Panc1 (cell line): ENCODE measurements around the gene INPP5A. TPM values are rescaled to one million over a fixed set of nuclear protein-coding genes. Genes with fewer than 3 reads are reported as not detected.

Experiments
- ATAC-seq: fragments of 200-7000 bp; cut with Tn5 transposase; 2 replicates; pipeline ENCODE4 v1.9.1; 2020; ENCODE audit warnings: mild to moderate bottlenecking, moderate library complexity
- BruUV-seq: library from RNA; stranded (reverse); fragments of 400-500 nt; replicated peaks from 2 replicates; lab custom pipeline; 2021; lab: Mats Ljungman, UMichigan
- CTCF ChIA-PET: fragments of 300-600 bp; sonication (Branson Sonifier 250); formaldehyde crosslinking; loops from one replicate; lab custom pipeline; 2022; ENCODE audit warnings: antibody characterized with exemption; lab: Charles Lee
- POLR2A ChIA-PET: fragments of 300-600 bp; sonication (Branson Sonifier 250); formaldehyde crosslinking; loops from one replicate; lab custom pipeline; 2022; ENCODE audit warnings: antibody characterized with exemption; lab: Charles Lee
- DNase-seq: peaks from one replicate; pipeline ENCODE4 v3.0.0-alpha.2; 2010; ENCODE audit warnings: low read depth, low spot score
- H3K27ac ChIP-seq: 2 replicates; pipeline ENCODE4 v1.5.1; 2011; ENCODE audit warnings: mild to moderate bottlenecking, low read length, inconsistent platforms
- H3K27me3 ChIP-seq: fragments of 200-500 bp; sonication (Bioruptor generic); 2 replicates; pipeline ENCODE4 v1.6.0; 2014; ENCODE audit warnings: low read length, inconsistent platforms; ENCODE audit not compliant: control insufficient read depth, insufficient read depth
- H3K36me3 ChIP-seq: fragments of 200-500 bp; sonication (Bioruptor generic); 2 replicates; pipeline ENCODE4 v1.5.1; 2014; ENCODE audit warnings: inconsistent platforms, mild to moderate bottlenecking, low read length, moderate library complexity; ENCODE audit not compliant: control insufficient read depth, insufficient read depth
- H3K4me1 ChIP-seq: 2 replicates; pipeline ENCODE4 v1.5.1; 2011; ENCODE audit warnings: inconsistent platforms, mild to moderate bottlenecking, low read length, moderate library complexity; ENCODE audit not compliant: control insufficient read depth, insufficient read depth
- H3K4me3 ChIP-seq, 2 experiments: 2 replicates each; pipeline ENCODE4 v1.5.1; 2011 to 2012; ENCODE audit warnings: low read depth in 2 of 2, low read length in 2 of 2, mild to moderate bottlenecking in 2 of 2, inconsistent platforms in 1 of 2, moderate library complexity in 1 of 2
- H3K9me3 ChIP-seq: fragments of 200-500 bp; sonication (Bioruptor generic); 2 replicates; pipeline ENCODE4 v1.5.1; 2014; ENCODE audit warnings: low read depth, mild to moderate bottlenecking, inconsistent platforms, low read length, moderate library complexity; ENCODE audit not compliant: control insufficient read depth, insufficient read depth
- POLR2AphosphoS5 ChIP-seq: IDR thresholded peaks from 2 replicates; pipeline ENCODE4 v1.6.1; 2012; ENCODE audit warnings: mild to moderate bottlenecking, low read depth, low read length, moderate library complexity
- REST ChIP-seq, 2 experiments: IDR thresholded peaks; 2 replicates each; pipeline ENCODE4 v1.6.1; 2011 to 2012; ENCODE audit warnings: low read depth in 2 of 2, control low read depth in 1 of 2, low read length in 1 of 2, mild to moderate bottlenecking in 1 of 2, moderate library complexity in 1 of 2; ENCODE audit not compliant: insufficient read depth in 1 of 2
- SIN3A ChIP-seq: IDR thresholded peaks from 2 replicates; pipeline ENCODE4 v1.6.1; 2012; ENCODE audit warnings: low read depth, mild to moderate bottlenecking, low read length, moderate library complexity, borderline replicate concordance; ENCODE audit not compliant: insufficient read depth
- TCF7L2 ChIP-seq: IDR thresholded peaks from 2 replicates; pipeline ENCODE4 v1.6.1; 2011; ENCODE audit warnings: mild to moderate bottlenecking, low read depth, low read length, inconsistent platforms
- in situ Hi-C: cut with HindIII; loops from 2 replicates; pipeline ENCODE4 v1.10.0; 2016; ENCODE audit warnings: low sequenced_read_pairs, low pct_unique_long_range_greater_than_20kb
- intact Hi-C: fragments of 100-400 bp; cut with micrococcal nuclease; formaldehyde crosslinking; loops from one replicate; pipeline ENCODE4 v1.10.0; 2022; ENCODE audit not compliant: unreplicated experiment
- total RNA-seq: library from RNA; stranded (reverse); gene quantifications from one replicate; pipeline ENCODE4 v1.2.1, GENCODE V29; 2021; ENCODE audit not compliant: unreplicated experiment
- TF ChIP-seq, protein P1 (sequence below): fragments of 450-650 bp; IDR thresholded peaks from 2 replicates; pipeline ENCODE4 v1.5.1; 2017; ENCODE audit warnings: mild to moderate bottlenecking

Gene INPP5A
- total RNA-seq, 1 experiment from 2014 or later, result 60.0 TPM

DNA sequence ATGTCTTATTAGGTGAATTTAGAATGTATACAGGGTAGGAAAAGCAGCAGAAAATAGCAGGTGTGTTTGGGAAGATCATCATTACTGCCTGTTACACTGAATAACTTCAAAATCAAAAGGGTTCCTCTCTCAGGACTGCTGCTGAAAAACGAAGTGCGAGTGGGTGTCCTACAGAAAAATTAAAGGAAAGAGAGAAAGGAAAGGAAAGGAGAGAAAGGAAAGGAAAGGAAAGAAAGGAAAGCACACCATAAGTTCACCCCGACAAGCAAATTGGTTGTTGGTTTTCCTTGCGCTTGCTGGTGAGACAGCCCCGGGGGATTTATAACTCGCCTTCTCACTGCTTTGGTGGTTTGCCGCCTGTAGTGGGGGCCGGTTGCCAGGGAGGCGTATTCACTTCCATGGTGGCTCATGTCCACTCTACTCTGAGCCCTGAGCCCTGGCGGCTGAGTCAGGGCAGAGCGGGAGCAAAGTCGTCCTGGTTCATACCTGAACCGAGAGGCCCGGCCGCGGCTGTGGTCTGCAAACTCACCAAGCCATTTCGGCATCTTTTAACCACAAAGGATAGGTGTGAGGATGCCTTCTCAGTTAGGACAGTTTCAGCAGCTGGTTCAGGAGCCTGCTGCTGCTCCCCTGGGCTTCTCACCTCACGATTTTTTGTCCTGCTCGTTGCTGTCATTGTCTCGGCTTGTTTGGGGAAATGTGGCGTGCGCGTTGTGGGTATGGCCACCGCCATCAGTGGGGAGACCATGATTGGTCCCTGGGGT lies 26.1 kb downstream of the INPP5A start:
- CTCF ChIA-PET, result no interaction called here
- Histone ChIP-seq H3K4me1 (peaks cover 30% of the 10 kb centered on the region), H3K27me3 (no peaks in the 10 kb centered on the region), H3K9me3 (no peaks in the 10 kb centered on the region), H3K4me3 (no peak overlapping the region), H3K36me3 (no peaks in the 10 kb centered on the region), H3K27ac (no peak overlapping the region)
- intact Hi-C loops, result no loop called here
- POLR2A ChIA-PET, result no interaction called here
- no TSS peak for BruUV-seq
- in situ Hi-C loops, result no loop called here
- TF ChIP-seq SIN3A (no peak), POLR2AphosphoS5 (no peak), REST (IDR thresholded peaks at IDR 0.05; ENCODE audit: insufficient read depth in 1 of 2, low read depth in 2 of 2, low read length in 1 of 2) (no peak), TCF7L2 (no peak)
- TF ChIP-seq, protein P1, sequence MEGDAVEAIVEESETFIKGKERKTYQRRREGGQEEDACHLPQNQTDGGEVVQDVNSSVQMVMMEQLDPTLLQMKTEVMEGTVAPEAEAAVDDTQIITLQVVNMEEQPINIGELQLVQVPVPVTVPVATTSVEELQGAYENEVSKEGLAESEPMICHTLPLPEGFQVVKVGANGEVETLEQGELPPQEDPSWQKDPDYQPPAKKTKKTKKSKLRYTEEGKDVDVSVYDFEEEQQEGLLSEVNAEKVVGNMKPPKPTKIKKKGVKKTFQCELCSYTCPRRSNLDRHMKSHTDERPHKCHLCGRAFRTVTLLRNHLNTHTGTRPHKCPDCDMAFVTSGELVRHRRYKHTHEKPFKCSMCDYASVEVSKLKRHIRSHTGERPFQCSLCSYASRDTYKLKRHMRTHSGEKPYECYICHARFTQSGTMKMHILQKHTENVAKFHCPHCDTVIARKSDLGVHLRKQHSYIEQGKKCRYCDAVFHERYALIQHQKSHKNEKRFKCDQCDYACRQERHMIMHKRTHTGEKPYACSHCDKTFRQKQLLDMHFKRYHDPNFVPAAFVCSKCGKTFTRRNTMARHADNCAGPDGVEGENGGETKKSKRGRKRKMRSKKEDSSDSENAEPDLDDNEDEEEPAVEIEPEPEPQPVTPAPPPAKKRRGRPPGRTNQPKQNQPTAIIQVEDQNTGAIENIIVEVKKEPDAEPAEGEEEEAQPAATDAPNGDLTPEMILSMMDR, result no peak
- ATAC-seq (no peak; the same call in 1 of the 2 replicates), DNase-seq (no peak)

DNA sequence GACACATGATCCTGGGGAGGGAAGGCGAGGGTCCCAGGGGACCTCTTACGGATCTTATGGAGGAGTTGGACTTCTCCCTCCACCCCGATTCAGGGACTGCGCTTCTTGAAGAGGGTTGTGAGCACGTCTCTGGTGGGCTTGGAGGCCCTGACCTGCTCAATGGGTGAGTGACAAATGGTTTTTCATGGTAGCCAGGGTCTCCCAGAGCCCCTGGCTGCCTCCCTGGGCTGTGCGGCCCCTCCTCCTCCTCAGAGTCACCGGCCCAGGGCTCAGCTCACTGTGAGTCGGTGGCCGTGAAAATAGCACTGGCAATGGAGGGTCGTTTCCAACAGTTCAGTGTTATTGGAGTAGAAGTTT lies 26.6 kb downstream of the INPP5A start:
- in situ Hi-C loops (no loop called here), intact Hi-C loops (no loop called here)
- no TSS peak for BruUV-seq
- no peaks in the 10 kb centered on the region for H3K27me3 ChIP-seq
- POLR2A ChIA-PET, result no interaction called here
- ATAC-seq (no peak), DNase-seq (no peak)
- CTCF ChIA-PET, result no interaction called here
- no peak overlapping the region for H3K4me3 ChIP-seq
- no peak for TF ChIP-seq TCF7L2
- TF ChIP-seq POLR2AphosphoS5, result no peak
- no peak for TF ChIP-seq SIN3A
- TF ChIP-seq REST (IDR thresholded peaks at IDR 0.05; ENCODE audit: insufficient read depth in 1 of 2, low read depth in 2 of 2, low read length in 1 of 2), result no peak
- TF ChIP-seq, protein P1, result no peak
- no peaks in the 10 kb centered on the region for H3K9me3 ChIP-seq
- no peaks in the 10 kb centered on the region for H3K36me3 ChIP-seq
- H3K27ac ChIP-seq, result no peak overlapping the region
- H3K4me1 ChIP-seq, result peaks cover 30% of the 10 kb centered on the region
